B cell (primary cell): ENCODE data around the gene NRAP. TPM values are rescaled to one million over a fixed set of nuclear protein-coding genes. Genes with fewer than 3 reads are reported as not detected.

Experiments
- ATAC-seq: fragments of 200-7000 bp; cut with Tn5 transposase; one replicate; pipeline ENCODE4 v1.10.0; 2021; ENCODE audit warnings: low read depth, mild to moderate bottlenecking, moderate number of reproducible peaks, moderate library complexity
- CTCF ChIA-PET: fragments of 350-600 bp; sonication (Branson Sonifier 250); formaldehyde crosslinking; loops from one replicate; lab custom pipeline; 2021; ENCODE audit warnings: antibody characterized with exemption, inconsistent platforms; lab: Charles Lee
- POLR2A ChIA-PET: fragments of 350-600 bp; sonication (Branson Sonifier 250); formaldehyde crosslinking; loops from one replicate; lab custom pipeline; 2021; ENCODE audit warnings: antibody characterized with exemption; lab: Charles Lee
- DNase-seq: peaks from one replicate; pipeline ENCODE4 v3.0.0; 2013
- H2AFZ ChIP-seq: 2 replicates; pipeline ENCODE4 v1.6.1; 2012; ENCODE audit warnings: mild to moderate bottlenecking, low read depth, low read length; ENCODE audit not compliant: insufficient read depth, poor library complexity, severe bottlenecking
- H3K27ac ChIP-seq, 2 donors: 1 replicate in 1 of 2; 2 replicates in 1 of 2; pipeline ENCODE4 v1.5.1; 2012 to 2013; ENCODE audit warnings: low read length in 2 of 2, mild to moderate bottlenecking in 2 of 2, moderate library complexity in 1 of 2
- H3K27me3 ChIP-seq, 4 experiments: fragments of 200-600 bp in 1 of 4; sonication (generic) in 1 of 4; replicated peaks in 1 of 4; 1 replicate in 2 of 4; 2 replicates in 2 of 4; pipeline versions ENCODE4 v1.6.1 to v1.7.0; 2013 to 2016; ENCODE audit warnings: low read length in 3 of 4, mild to moderate bottlenecking in 2 of 4, mixed read lengths in 1 of 4, moderate library complexity in 1 of 4; ENCODE audit not compliant: insufficient read depth in 4 of 4, control insufficient read depth in 3 of 4; ENCODE audit errors: control extremely low read depth in 1 of 4
- H3K36me3 ChIP-seq, 2 experiments: replicated peaks in 1 of 2; 1 replicate in 1 of 2; 2 replicates in 1 of 2; pipeline versions ENCODE4 v1.6.1 to v1.7.1; 2013; ENCODE audit warnings: low read length in 1 of 2; ENCODE audit not compliant: insufficient read depth in 2 of 2, control insufficient read depth in 1 of 2; ENCODE audit errors: control extremely low read depth in 1 of 2, extremely low read depth in 1 of 2
- H3K4me1 ChIP-seq, 2 donors: fragments of 200-600 bp in 1 of 2; sonication (generic) in 1 of 2; 1 replicate in 1 of 2; 2 replicates in 1 of 2; pipeline versions ENCODE4 v1.5.1 to v1.6.1; 2013 to 2017; ENCODE audit warnings: low read length in 2 of 2; ENCODE audit not compliant: control insufficient read depth in 2 of 2, insufficient read depth in 2 of 2
- H3K4me2 ChIP-seq: replicated peaks from 2 replicates; pipeline ENCODE3; 2012; ENCODE audit warnings: mild to moderate bottlenecking, low read depth, low read length; ENCODE audit not compliant: poor library complexity, severe bottlenecking
- H3K4me3 ChIP-seq, 5 experiments: fragments of 200-600 bp in 1 of 5; sonication (generic) in 1 of 5; 1 replicate in 3 of 5; 2 replicates in 2 of 5; pipeline versions ENCODE4 v1.5.1 to v1.7.0; 2011 to 2016; ENCODE audit warnings: low read length in 4 of 5, mild to moderate bottlenecking in 4 of 5, low read depth in 2 of 5, control low read depth in 1 of 5, moderate library complexity in 1 of 5; ENCODE audit not compliant: insufficient read depth in 1 of 5; ENCODE audit errors: control extremely low read depth in 1 of 5, extremely low read depth in 1 of 5
- H3K79me2 ChIP-seq: fragments of 200-600 bp; sonication (generic); one replicate; pipeline ENCODE4 v1.6.0; 2016; ENCODE audit warnings: low read length; ENCODE audit not compliant: control insufficient read depth, insufficient read depth
- H3K9ac ChIP-seq: fragments of 200-600 bp; sonication (generic); 2 replicates; pipeline ENCODE4 v1.6.1; 2017; ENCODE audit warnings: mild to moderate bottlenecking, low read length, moderate library complexity
- H3K9me3 ChIP-seq, 3 donors: one replicate each; pipeline versions ENCODE4 v1.6.1 to v1.7.1; 2013; ENCODE audit warnings: low read length in 2 of 3; ENCODE audit not compliant: control insufficient read depth in 2 of 3, insufficient read depth in 1 of 3; ENCODE audit errors: control extremely low read depth in 1 of 3
- H4K20me1 ChIP-seq: 2 replicates; pipeline ENCODE4 v1.6.0; 2012; ENCODE audit warnings: mild to moderate bottlenecking, low read length; ENCODE audit not compliant: insufficient read depth, control insufficient read depth, poor library complexity, severe bottlenecking
- H3K27ac Mint-ChIP-seq: one replicate; pipeline ENCODE4 v1.8.0; 2021; ENCODE audit warnings: mixed read lengths
- H3K27me3 Mint-ChIP-seq: one replicate; pipeline ENCODE4 v1.8.0; 2021; ENCODE audit warnings: mixed read lengths
- H3K4me1 Mint-ChIP-seq: one replicate; pipeline ENCODE4 v1.8.0; 2021; ENCODE audit warnings: mixed read lengths
- H3K4me3 Mint-ChIP-seq: one replicate; pipeline ENCODE4 v1.8.0; 2021; ENCODE audit warnings: mixed read lengths
- H3K9me3 Mint-ChIP-seq: one replicate; pipeline ENCODE4 v1.8.0; 2022; ENCODE audit warnings: mixed read lengths; ENCODE audit not compliant: insufficient read depth
- EZH2 ChIP-seq: IDR thresholded peaks from 2 replicates; pipeline ENCODE4 v1.6.1; 2012; ENCODE audit warnings: borderline replicate concordance, low read depth, mild to moderate bottlenecking, moderate library complexity, low read length; ENCODE audit not compliant: insufficient read depth, poor library complexity, severe bottlenecking
- WGBS: methylation state at CpG from one replicate; pipeline ENCODE4 v1.1.5; 2013; ENCODE audit warnings: missing lambda C conversion rate; ENCODE audit not compliant: insufficient coverage; 5-methylcytosine and 5-hydroxymethylcytosine counted together
- intact Hi-C: fragments of 100-400 bp; cut with micrococcal nuclease; formaldehyde crosslinking; loops from one replicate; pipeline ENCODE4 v1.10.0; 2022
- polyA plus RNA-seq: library from polyadenylated mRNA; depleted of rRNA; stranded (reverse); fragments of >200 nt; gene quantifications from 2 replicates; pipeline ENCODE4 v1.2.3, GENCODE V29; 2012
- total RNA-seq, 2 donors: library from RNA; stranded (reverse); fragments of 120-200 nt in 1 of 2; gene quantifications; 1 replicate in 1 of 2; 2 replicates in 1 of 2; pipeline versions ENCODE4 v1.2.3 to v1.2.4, GENCODE V29; 2013 to 2022
- TF ChIP-seq, protein P1 (sequence below): fragments of 200-600 bp; IDR thresholded peaks from one replicate; pipeline ENCODE4 v1.8.0; 2022; ENCODE audit warnings: antibody characterized with exemption, mild to moderate bottlenecking

The NRAP gene
- total and polyA plus RNA-seq, 2 donors (not counting 1 experiment from before 2014, with no cell fraction given), result not detected

DNA sequence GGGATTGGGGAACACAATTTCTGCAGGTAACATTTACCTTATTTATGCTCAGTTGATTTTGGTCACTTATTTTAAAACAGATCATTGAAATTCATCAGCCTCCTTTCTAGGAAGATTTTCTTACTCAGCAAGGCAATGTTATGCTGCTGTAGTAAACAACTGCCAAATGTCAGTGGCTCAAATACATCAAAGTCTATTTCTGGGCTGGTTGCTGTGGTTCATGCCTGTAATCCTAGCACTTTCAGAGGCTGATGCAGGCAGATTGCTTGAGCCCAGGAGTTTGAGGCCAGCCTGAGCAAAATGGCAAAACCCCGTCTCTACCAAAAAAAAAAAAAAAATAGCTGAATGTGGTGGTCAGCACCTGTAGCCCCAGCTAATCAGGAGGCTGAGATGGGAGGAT is 85.1 kb downstream of the NRAP start:
- intact Hi-C loops, result no loop called here

GRCh38 chr10:113576852-113577251 is 87.0 kb downstream of the NRAP start:
- Histone ChIP-seq H4K20me1 (no peaks in the 10 kb centered on the region), H3K27me3 (peaks cover 0 to 4% (median 0%) of the 10 kb centered on the region in 4 experiments), H2AFZ (no peak overlapping the region), H3K4me1 (no peaks in the 10 kb centered on the region), H3K4me3 (no peak overlapping the region), H3K36me3 (no peaks in the 10 kb centered on the region), H3K27ac (no peak overlapping the region), H3K4me2 (no peak overlapping the region), H3K79me2 (no peaks in the 10 kb centered on the region), H3K9ac (no peak overlapping the region), H3K9me3 (no peaks in the 10 kb centered on the region)
- ChIA-PET CTCF (interaction anchor here (0.7 kb wide), 1 partner anchor 13 kb away, joined by 3 read pairs; no protein-coding TSS in a partner anchor), POLR2A (no interaction called here)
- peaks cover 11% of the 10 kb centered on the region for H3K27me3 Mint-ChIP-seq
- no peaks in the 10 kb centered on the region for H3K4me1 Mint-ChIP-seq
- H3K9me3 Mint-ChIP-seq, result no peaks in the 10 kb centered on the region
- ATAC-seq, result no peak
- intact Hi-C loops, result no loop called here
- no peak for DNase-seq
- TF ChIP-seq, protein P1, sequence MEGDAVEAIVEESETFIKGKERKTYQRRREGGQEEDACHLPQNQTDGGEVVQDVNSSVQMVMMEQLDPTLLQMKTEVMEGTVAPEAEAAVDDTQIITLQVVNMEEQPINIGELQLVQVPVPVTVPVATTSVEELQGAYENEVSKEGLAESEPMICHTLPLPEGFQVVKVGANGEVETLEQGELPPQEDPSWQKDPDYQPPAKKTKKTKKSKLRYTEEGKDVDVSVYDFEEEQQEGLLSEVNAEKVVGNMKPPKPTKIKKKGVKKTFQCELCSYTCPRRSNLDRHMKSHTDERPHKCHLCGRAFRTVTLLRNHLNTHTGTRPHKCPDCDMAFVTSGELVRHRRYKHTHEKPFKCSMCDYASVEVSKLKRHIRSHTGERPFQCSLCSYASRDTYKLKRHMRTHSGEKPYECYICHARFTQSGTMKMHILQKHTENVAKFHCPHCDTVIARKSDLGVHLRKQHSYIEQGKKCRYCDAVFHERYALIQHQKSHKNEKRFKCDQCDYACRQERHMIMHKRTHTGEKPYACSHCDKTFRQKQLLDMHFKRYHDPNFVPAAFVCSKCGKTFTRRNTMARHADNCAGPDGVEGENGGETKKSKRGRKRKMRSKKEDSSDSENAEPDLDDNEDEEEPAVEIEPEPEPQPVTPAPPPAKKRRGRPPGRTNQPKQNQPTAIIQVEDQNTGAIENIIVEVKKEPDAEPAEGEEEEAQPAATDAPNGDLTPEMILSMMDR, result no peak
- H3K27ac Mint-ChIP-seq, result no peak overlapping the region
- 76% methylated on average over 4 of the region's 4 CpGs for WGBS
- H3K4me3 Mint-ChIP-seq, result no peak overlapping the region

More for the DNA sequence above, 85.1 kb downstream of the NRAP start:
- ChIA-PET CTCF (no interaction called here), POLR2A (no interaction called here)
- H3K4me3 ChIP-seq, result no peak overlapping the region
- no peak overlapping the region for H3K27ac Mint-ChIP-seq
- ATAC-seq, result no peak
- WGBS, result no CpG with 5 or more reads among the region's 1 CpG
- no peaks in the 10 kb centered on the region for H3K79me2 ChIP-seq
- H3K27me3 ChIP-seq, result peaks cover 0 to 4% (median 0%) of the 10 kb centered on the region in 4 experiments
- no peak overlapping the region for H3K9ac ChIP-seq
- no peak overlapping the region for H2AFZ ChIP-seq
- no peaks in the 10 kb centered on the region for H3K4me1 Mint-ChIP-seq
- H3K4me1 ChIP-seq, result no peaks in the 10 kb centered on the region
- no peak overlapping the region for H3K4me2 ChIP-seq
- H3K9me3 ChIP-seq, result no peaks in the 10 kb centered on the region
- H3K27ac ChIP-seq, result no peak overlapping the region
- TF ChIP-seq, protein P1, result no peak
- no peak for TF ChIP-seq EZH2
- H3K9me3 Mint-ChIP-seq, result no peaks in the 10 kb centered on the region
- peaks cover 13% of the 10 kb centered on the region for H3K27me3 Mint-ChIP-seq
- no peaks in the 10 kb centered on the region for H4K20me1 ChIP-seq
- no peak for DNase-seq
- no peak overlapping the region for H3K4me3 Mint-ChIP-seq
- H3K36me3 ChIP-seq, result no peaks in the 10 kb centered on the region
